ENCODE measurements around the gene KSR2.

Gene KSR2

GRCh38 chr12:117530796-117531195 lies 438.0 kb downstream of the KSR2 start:
- H3K4me1 ChIP-seq (ENCODE audit: control insufficient read depth in 1 of 2, insufficient read depth in 2 of 2, low read length in 2 of 2), result no peaks in the 10 kb centered on the region
- no peaks in the 10 kb centered on the region for H3K27me3 ChIP-seq (ENCODE audit: insufficient read depth, low read length)
- H2BK120ac ChIP-seq (ENCODE audit: insufficient read depth, low read length, poor library complexity), result no peak overlapping the region
- H4K91ac ChIP-seq (ENCODE audit: low read depth, low read length), result no peak overlapping the region
- H2AFZ ChIP-seq (ENCODE audit: insufficient read depth, low read length, poor library complexity), result no peak overlapping the region
- no peak overlapping the region for H3K9ac ChIP-seq (ENCODE audit: low read length)
- H3K23ac ChIP-seq (ENCODE audit: low read length), result no peak overlapping the region
- H3K36me3 ChIP-seq (ENCODE audit: control insufficient read depth in 1 of 2, insufficient read depth in 2 of 2, low read length in 2 of 2), result no peaks in the 10 kb centered on the region
- H3K4me3 ChIP-seq (ENCODE audit: low read depth, low read length), result no peak overlapping the region
- no peaks in the 10 kb centered on the region for H3K79me1 ChIP-seq (ENCODE audit: low read length)
- H4K12ac ChIP-seq (ENCODE audit: low read depth, low read length), result no peak overlapping the region
- H2AK5ac ChIP-seq (ENCODE audit: low read length), result no peak overlapping the region
- H2BK12ac ChIP-seq (ENCODE audit: low read length), result no peak overlapping the region
- H3K4ac ChIP-seq (ENCODE audit: low read depth, low read length), result no peak overlapping the region
- no peak overlapping the region for H4K8ac ChIP-seq (ENCODE audit: low read depth, low read length)
- no peak for DNase-seq
- no peak overlapping the region for H3K27ac ChIP-seq (ENCODE audit: low read depth, low read length)
- no peak overlapping the region for H3K4me2 ChIP-seq (ENCODE audit: low read length)
- no peak overlapping the region for H3K14ac ChIP-seq (ENCODE audit: low read length)
- no peaks in the 10 kb centered on the region for H3K79me2 ChIP-seq (ENCODE audit: control insufficient read depth, insufficient read depth, low read length, poor library complexity)
- WGBS (ENCODE audit: extremely low coverage, insufficient coverage, insufficient read length), result no CpG with 5 or more reads among the region's 10 CpGs
- H3K18ac ChIP-seq (ENCODE audit: low read length), result no peak overlapping the region
- H3K9me3 ChIP-seq (ENCODE audit: insufficient read depth, low read depth, low read length), result peaks cover 2% of the 10 kb centered on the region
- H2BK5ac ChIP-seq (ENCODE audit: low read depth, low read length, poor library complexity), result no peak overlapping the region

- Histone ChIP-seq H3K9ac (ENCODE audit: low read length) (no peak overlapping the region), H4K12ac (ENCODE audit: low read depth, low read length) (no peak overlapping the region), H3K18ac (ENCODE audit: low read length) (no peak overlapping the region), H3K27ac (ENCODE audit: low read depth, low read length) (no peak overlapping the region), H3K79me2 (ENCODE audit: control insufficient read depth, insufficient read depth, low read length, poor library complexity) (no peaks in the 10 kb centered on the region), H3K4ac (ENCODE audit: low read depth, low read length) (no peak overlapping the region), H2BK5ac (ENCODE audit: low read depth, low read length, poor library complexity) (no peak overlapping the region), H3K79me1 (ENCODE audit: low read length) (no peaks in the 10 kb centered on the region), H3K36me3 (ENCODE audit: control insufficient read depth in 1 of 2, insufficient read depth in 2 of 2, low read length in 2 of 2) (no peaks in the 10 kb centered on the region), H3K4me3 (ENCODE audit: low read depth, low read length) (no peak overlapping the region), H3K4me2 (ENCODE audit: low read length) (no peak overlapping the region), H3K9me3 (ENCODE audit: insufficient read depth, low read depth, low read length) (peaks cover 2% of the 10 kb centered on the region), H2BK12ac (ENCODE audit: low read length) (no peak overlapping the region), H3K27me3 (ENCODE audit: insufficient read depth, low read length) (no peaks in the 10 kb centered on the region), H2AK5ac (ENCODE audit: low read length) (no peak overlapping the region), H2BK120ac (ENCODE audit: insufficient read depth, low read length, poor library complexity) (no peak overlapping the region), H3K23ac (ENCODE audit: low read length) (no peak overlapping the region), H4K8ac (ENCODE audit: low read depth, low read length) (no peak overlapping the region), H3K14ac (ENCODE audit: low read length) (no peak overlapping the region), H2AFZ (ENCODE audit: insufficient read depth, low read length, poor library complexity) (no peak overlapping the region), H3K4me1 (ENCODE audit: control insufficient read depth in 1 of 2, insufficient read depth in 2 of 2, low read length in 2 of 2) (no peaks in the 10 kb centered on the region), H4K91ac (ENCODE audit: low read depth, low read length) (no peak overlapping the region)
- no peak for DNase-seq
- WGBS (ENCODE audit: extremely low coverage, insufficient coverage, insufficient read length), result no CpG with 5 or more reads among the region's 7 CpGs
Observed at GRCh38 chr12:117528538-117528937, 440.3 kb downstream of the KSR2 start.

GRCh38 chr12:117527479-117527855 lies 441.3 kb downstream of the KSR2 start:
- no peak overlapping the region for H3K27ac ChIP-seq (ENCODE audit: low read depth, low read length)
- H2BK5ac ChIP-seq (ENCODE audit: low read depth, low read length, poor library complexity), result no peak overlapping the region
- H2BK120ac ChIP-seq (ENCODE audit: insufficient read depth, low read length, poor library complexity), result no peak overlapping the region
- H2AK5ac ChIP-seq (ENCODE audit: low read length), result no peak overlapping the region
- peaks cover 2% of the 10 kb centered on the region for H3K9me3 ChIP-seq (ENCODE audit: insufficient read depth, low read depth, low read length)
- no peak overlapping the region for H3K18ac ChIP-seq (ENCODE audit: low read length)
- no peak overlapping the region for H4K12ac ChIP-seq (ENCODE audit: low read depth, low read length)
- H3K4me1 ChIP-seq (ENCODE audit: control insufficient read depth in 1 of 2, insufficient read depth in 2 of 2, low read length in 2 of 2), result no peaks in the 10 kb centered on the region
- no peak overlapping the region for H2AFZ ChIP-seq (ENCODE audit: insufficient read depth, low read length, poor library complexity)
- H3K9ac ChIP-seq (ENCODE audit: low read length), result no peak overlapping the region
- no peaks in the 10 kb centered on the region for H3K36me3 ChIP-seq (ENCODE audit: control insufficient read depth in 1 of 2, insufficient read depth in 2 of 2, low read length in 2 of 2)
- H4K91ac ChIP-seq (ENCODE audit: low read depth, low read length), result no peak overlapping the region
- no peak overlapping the region for H3K23ac ChIP-seq (ENCODE audit: low read length)
- H3K14ac ChIP-seq (ENCODE audit: low read length), result no peak overlapping the region
- no peak overlapping the region for H3K4me3 ChIP-seq (ENCODE audit: low read depth, low read length)
- no peaks in the 10 kb centered on the region for H3K79me1 ChIP-seq (ENCODE audit: low read length)
- H3K4ac ChIP-seq (ENCODE audit: low read depth, low read length), result no peak overlapping the region
- no peak overlapping the region for H4K8ac ChIP-seq (ENCODE audit: low read depth, low read length)
- H2BK12ac ChIP-seq (ENCODE audit: low read length), result no peak overlapping the region
- no peak for DNase-seq
- no peak overlapping the region for H3K4me2 ChIP-seq (ENCODE audit: low read length)
- no peaks in the 10 kb centered on the region for H3K27me3 ChIP-seq (ENCODE audit: insufficient read depth, low read length)
- H3K79me2 ChIP-seq (ENCODE audit: control insufficient read depth, insufficient read depth, low read length, poor library complexity), result no peaks in the 10 kb centered on the region
- WGBS (ENCODE audit: extremely low coverage, insufficient coverage, insufficient read length), result 100% methylated on average over 1 of the region's 4 CpGs

GRCh38 chr12:117526757-117527478 lies 441.9 kb downstream of the KSR2 start:
- Histone ChIP-seq H3K36me3 (ENCODE audit: control insufficient read depth in 1 of 2, insufficient read depth in 2 of 2, low read length in 2 of 2) (no peaks in the 10 kb centered on the region), H3K14ac (ENCODE audit: low read length) (no peak overlapping the region), H4K12ac (ENCODE audit: low read depth, low read length) (no peak overlapping the region), H2AK5ac (ENCODE audit: low read length) (no peak overlapping the region), H3K27me3 (ENCODE audit: insufficient read depth, low read length) (no peaks in the 10 kb centered on the region), H3K79me1 (ENCODE audit: low read length) (no peaks in the 10 kb centered on the region), H3K4ac (ENCODE audit: low read depth, low read length) (no peak overlapping the region), H3K4me2 (ENCODE audit: low read length) (no peak overlapping the region), H4K8ac (ENCODE audit: low read depth, low read length) (no peak overlapping the region), H2AFZ (ENCODE audit: insufficient read depth, low read length, poor library complexity) (no peak overlapping the region), H3K4me1 (ENCODE audit: control insufficient read depth in 1 of 2, insufficient read depth in 2 of 2, low read length in 2 of 2) (no peaks in the 10 kb centered on the region), H2BK12ac (ENCODE audit: low read length) (no peak overlapping the region), H3K9me3 (ENCODE audit: insufficient read depth, low read depth, low read length) (peaks cover 2% of the 10 kb centered on the region), H3K4me3 (ENCODE audit: low read depth, low read length) (no peak overlapping the region), H4K91ac (ENCODE audit: low read depth, low read length) (no peak overlapping the region), H3K23ac (ENCODE audit: low read length) (no peak overlapping the region), H3K27ac (ENCODE audit: low read depth, low read length) (no peak overlapping the region), H3K18ac (ENCODE audit: low read length) (no peak overlapping the region), H2BK5ac (ENCODE audit: low read depth, low read length, poor library complexity) (no peak overlapping the region), H3K79me2 (ENCODE audit: control insufficient read depth, insufficient read depth, low read length, poor library complexity) (no peaks in the 10 kb centered on the region), H3K9ac (ENCODE audit: low read length) (no peak overlapping the region), H2BK120ac (ENCODE audit: insufficient read depth, low read length, poor library complexity) (no peak overlapping the region)
- no peak for DNase-seq
- WGBS (ENCODE audit: extremely low coverage, insufficient coverage, insufficient read length), result no CpG with 5 or more reads among the region's 14 CpGs
